Esophagus squamous epithelium (tissue), 4 donors: ENCODE measurements around the gene SLC22A7.

Experiments
- POLR2A ChIP-seq, 4 donors: fragments of 450-650 bp; IDR thresholded peaks; one replicate each; pipeline ENCODE4 v1.6.1; 2017; ENCODE audit warnings: antibody characterized with exemption in 4 of 4, mild to moderate bottlenecking in 4 of 4, moderate library complexity in 3 of 4
- TF ChIP-seq, protein P1 (sequence below), 6 experiments: fragments of 450-650 bp in 4 of 6; fragments of 200-600 bp in 2 of 6; sonication (generic) in 2 of 6; IDR thresholded peaks; one replicate each; pipeline ENCODE4 v1.5.1; 2016 to 2019; ENCODE audit warnings: antibody characterized with exemption in 6 of 6, mild to moderate bottlenecking in 4 of 6, moderate library complexity in 4 of 6

DNA sequence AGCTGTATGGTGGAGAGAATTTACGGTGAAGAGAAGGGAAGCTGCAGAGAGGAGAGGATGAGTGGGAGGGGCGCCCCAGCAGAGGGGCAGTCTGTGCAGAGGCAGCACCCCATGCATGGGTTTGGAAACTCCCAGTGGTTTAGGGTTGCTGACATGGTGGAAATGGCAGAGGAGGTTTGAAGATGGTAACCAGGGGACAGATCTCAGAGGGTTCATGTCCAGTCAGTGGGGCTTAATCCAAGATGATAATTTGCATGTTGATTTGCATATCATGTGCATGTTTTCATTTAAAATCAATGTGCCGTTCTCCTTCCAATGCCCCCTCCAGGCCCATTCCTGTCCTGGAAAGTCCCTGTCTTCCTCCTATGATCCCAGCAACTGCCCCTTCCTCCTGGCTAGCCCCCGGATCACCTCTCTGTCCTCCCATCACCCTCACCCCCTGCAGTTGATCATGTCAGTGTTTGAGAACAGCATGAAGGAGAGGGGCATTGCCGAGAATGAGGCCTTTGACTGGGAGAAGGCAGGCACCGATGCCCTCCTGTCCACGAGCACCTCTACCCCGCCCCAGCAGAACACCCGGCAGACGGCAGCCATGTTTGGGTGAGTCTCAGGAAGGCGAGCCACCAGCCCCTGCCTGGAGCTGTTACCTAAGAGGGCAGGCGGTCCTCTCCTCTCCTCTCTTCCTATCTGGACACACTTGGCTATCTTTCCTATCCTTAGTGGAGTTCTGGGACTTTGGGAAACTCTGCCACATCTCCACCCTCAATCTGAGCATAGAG, 40.5 kb upstream of the SLC22A7 start:
- TF ChIP-seq, protein P1, sequence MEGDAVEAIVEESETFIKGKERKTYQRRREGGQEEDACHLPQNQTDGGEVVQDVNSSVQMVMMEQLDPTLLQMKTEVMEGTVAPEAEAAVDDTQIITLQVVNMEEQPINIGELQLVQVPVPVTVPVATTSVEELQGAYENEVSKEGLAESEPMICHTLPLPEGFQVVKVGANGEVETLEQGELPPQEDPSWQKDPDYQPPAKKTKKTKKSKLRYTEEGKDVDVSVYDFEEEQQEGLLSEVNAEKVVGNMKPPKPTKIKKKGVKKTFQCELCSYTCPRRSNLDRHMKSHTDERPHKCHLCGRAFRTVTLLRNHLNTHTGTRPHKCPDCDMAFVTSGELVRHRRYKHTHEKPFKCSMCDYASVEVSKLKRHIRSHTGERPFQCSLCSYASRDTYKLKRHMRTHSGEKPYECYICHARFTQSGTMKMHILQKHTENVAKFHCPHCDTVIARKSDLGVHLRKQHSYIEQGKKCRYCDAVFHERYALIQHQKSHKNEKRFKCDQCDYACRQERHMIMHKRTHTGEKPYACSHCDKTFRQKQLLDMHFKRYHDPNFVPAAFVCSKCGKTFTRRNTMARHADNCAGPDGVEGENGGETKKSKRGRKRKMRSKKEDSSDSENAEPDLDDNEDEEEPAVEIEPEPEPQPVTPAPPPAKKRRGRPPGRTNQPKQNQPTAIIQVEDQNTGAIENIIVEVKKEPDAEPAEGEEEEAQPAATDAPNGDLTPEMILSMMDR (IDR thresholded peaks at IDR 0.05) = no peak
- no peak for TF ChIP-seq POLR2A (IDR thresholded peaks at IDR 0.05)
